Stimulated activated CD4-positive, alpha-beta T cell treated with anti-CD3 and anti-CD28 coated beads, Interleukin-12 subunit alpha, Interleukin-12 subunit beta, amount 100 ng/mL, for 24 hours (primary cell): ENCODE measurements around the gene PPM1L.
"Not testable (repeated sequence)": the region's sequence is repeated elsewhere in the genome, so short reads cannot be mapped to it uniquely, and the experiment has no call there.

ENCODE experiments used
- DNase-seq, 2 experiments: peaks; one replicate each; pipeline ENCODE4 v3.0.0-alpha.2; 2020; ENCODE audit warnings: low read depth in 2 of 2

Gene PPM1L

GRCh38 chr3:160982491-160982890 lies 226.5 kb downstream of the PPM1L start:
- no peak for DNase-seq

- not testable (repeated sequence) for DNase-seq
Observed at GRCh38 chr3:160983900-160984299, 227.9 kb downstream of the PPM1L start.

- DNase-seq, result no peak
Observed at GRCh38 chr3:160986069-160986468, 230.0 kb downstream of the PPM1L start.

GRCh38 chr3:160987982-160988964 lies 232.2 kb downstream of the PPM1L start:
- DNase-seq, result no peak

- no peak for DNase-seq
Observed at GRCh38 chr3:160990446-160990845, 234.4 kb downstream of the PPM1L start.

- DNase-seq, result no peak
Observed at GRCh38 chr3:160992712-160993111, 236.7 kb downstream of the PPM1L start.

- no peak for DNase-seq
Observed at GRCh38 chr3:160996811-160997210, 240.8 kb downstream of the PPM1L start.

GRCh38 chr3:160998581-160998980 lies 242.6 kb downstream of the PPM1L start:
- DNase-seq, result no peak

- no peak for DNase-seq
Observed at GRCh38 chr3:160999274-160999673, 243.2 kb downstream of the PPM1L start.

- no peak for DNase-seq
Observed at GRCh38 chr3:161008086-161008485, 252.1 kb downstream of the PPM1L start.

- not testable (repeated sequence) for DNase-seq
Observed at GRCh38 chr3:161010151-161010550, 254.1 kb downstream of the PPM1L start.

- DNase-seq, result no peak
Observed at GRCh38 chr3:161014843-161015749, 259.1 kb downstream of the PPM1L start.

- DNase-seq, result no peak
Observed at GRCh38 chr3:161016417-161017313, 260.6 kb downstream of the PPM1L start.

GRCh38 chr3:161017971-161018370 lies 261.9 kb downstream of the PPM1L start:
- DNase-seq, result no peak

GRCh38 chr3:161020256-161020655 lies 264.2 kb downstream of the PPM1L start:
- no peak for DNase-seq

GRCh38 chr3:161025911-161026310 lies 269.9 kb downstream of the PPM1L start:
- DNase-seq, result no peak

- no peak for DNase-seq
Observed at GRCh38 chr3:161026612-161027510, 270.8 kb downstream of the PPM1L start.

GRCh38 chr3:161028555-161029153 lies 272.6 kb downstream of the PPM1L start:
- no peak for DNase-seq

GRCh38 chr3:161031134-161031533 lies 275.1 kb downstream of the PPM1L start:
- DNase-seq, result no peak
